ENCODE data around the gene SPIN2B.
A peak's percentile ranks its signal among the peaks of the same experiment; 100 is the strongest.
"Not testable (repeated sequence)": the region's sequence is repeated elsewhere in the genome, so short reads cannot be mapped to it uniquely, and the experiment has no call there.

Gene SPIN2B

GRCh38 chrX:57135287-57135686 is 13.9 kb upstream of the SPIN2B start:
- no peak for DNase-seq (ENCODE audit: low read depth)
- H3K4me3 ChIP-seq (ENCODE audit: low read length): no peak overlapping the region
- TF ChIP-seq CTCF (conservative IDR thresholded peaks at IDR 0.05; ENCODE audit: low read depth, low read length): no peak

GRCh38 chrX:57134702-57135101 is 13.4 kb upstream of the SPIN2B start:
- no peak for DNase-seq (ENCODE audit: low read depth)
- TF ChIP-seq CTCF (conservative IDR thresholded peaks at IDR 0.05; ENCODE audit: low read depth, low read length): no peak
- H3K4me3 ChIP-seq (ENCODE audit: low read length): no peak overlapping the region

GRCh38 chrX:57133706-57134105 is 12.4 kb upstream of the SPIN2B start:
- no peak for DNase-seq (ENCODE audit: low read depth)
- H3K4me3 ChIP-seq (ENCODE audit: low read length): no peak overlapping the region
- no peak for TF ChIP-seq CTCF (conservative IDR thresholded peaks at IDR 0.05; ENCODE audit: low read depth, low read length)

- H3K4me3 ChIP-seq (ENCODE audit: low read length); DNase-seq (ENCODE audit: low read depth): not testable (repeated sequence)
Observed at GRCh38 chrX:57133284-57133683, 11.9 kb upstream of the SPIN2B start.

- TF ChIP-seq CTCF (conservative IDR thresholded peaks at IDR 0.05; ENCODE audit: low read depth, low read length): no peak
- no peak overlapping the region for H3K4me3 ChIP-seq (ENCODE audit: low read length)
- DNase-seq (ENCODE audit: low read depth): no peak
Observed at GRCh38 chrX:57132046-57132445, 10.7 kb upstream of the SPIN2B start.

- DNase-seq (ENCODE audit: low read depth): no peak
- no peak for TF ChIP-seq CTCF (conservative IDR thresholded peaks at IDR 0.05; ENCODE audit: low read depth, low read length)
- peak overlapping the region; percentile 66 for H3K4me3 ChIP-seq (ENCODE audit: low read length)
Observed at GRCh38 chrX:57121816-57122215, 468 bp upstream of the SPIN2B start.

GRCh38 chrX:57120619-57121161 is 658 bp downstream of the SPIN2B start:
- not testable (repeated sequence) for DNase-seq (ENCODE audit: low read depth)
- peak overlapping the region; percentile 66 for H3K4me3 ChIP-seq (ENCODE audit: low read length)

GRCh38 chrX:57119416-57119815 is 1.9 kb downstream of the SPIN2B start:
- H3K4me3 ChIP-seq (ENCODE audit: low read length): no peak overlapping the region
- DNase-seq (ENCODE audit: low read depth): no peak
- TF ChIP-seq CTCF (conservative IDR thresholded peaks at IDR 0.05; ENCODE audit: low read depth, low read length): no peak

GRCh38 chrX:57117566-57117965 is 3.8 kb downstream of the SPIN2B start:
- not testable (repeated sequence) for H3K4me3 ChIP-seq (ENCODE audit: low read length); DNase-seq (ENCODE audit: low read depth)
